ENCODE data around the gene STK33.

STK33 gene

DNA sequence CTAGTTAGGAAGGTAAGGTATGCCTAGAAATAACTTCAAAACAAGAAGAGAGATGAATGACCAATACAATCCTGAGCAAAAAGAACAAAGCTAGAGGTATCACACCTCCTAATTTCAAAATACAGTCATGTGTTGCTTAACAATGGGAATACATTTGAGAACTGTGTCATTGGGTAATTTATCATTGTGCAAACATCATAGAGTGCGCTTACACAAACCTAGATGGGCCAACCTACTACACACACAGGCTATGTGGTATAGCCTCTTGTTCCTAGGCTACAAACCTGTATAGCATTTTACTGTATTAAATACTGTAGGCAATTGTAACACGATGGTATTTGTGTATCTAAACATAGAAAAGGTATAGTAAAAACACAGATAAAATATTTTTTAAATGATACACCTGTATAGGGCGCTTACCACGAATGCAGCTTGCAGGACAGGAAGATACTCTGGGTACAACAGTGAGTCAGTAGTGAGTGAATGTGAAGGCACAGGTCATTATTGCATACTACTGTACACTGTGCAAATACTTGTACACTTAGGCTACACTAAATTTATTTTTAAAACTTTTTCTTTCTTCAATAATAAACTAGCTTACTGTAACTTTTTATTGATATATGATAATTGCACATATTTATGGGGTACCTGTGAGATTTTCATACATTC is 48.2 kb downstream of the STK33 start:
- TF ChIP-seq, protein P1, sequence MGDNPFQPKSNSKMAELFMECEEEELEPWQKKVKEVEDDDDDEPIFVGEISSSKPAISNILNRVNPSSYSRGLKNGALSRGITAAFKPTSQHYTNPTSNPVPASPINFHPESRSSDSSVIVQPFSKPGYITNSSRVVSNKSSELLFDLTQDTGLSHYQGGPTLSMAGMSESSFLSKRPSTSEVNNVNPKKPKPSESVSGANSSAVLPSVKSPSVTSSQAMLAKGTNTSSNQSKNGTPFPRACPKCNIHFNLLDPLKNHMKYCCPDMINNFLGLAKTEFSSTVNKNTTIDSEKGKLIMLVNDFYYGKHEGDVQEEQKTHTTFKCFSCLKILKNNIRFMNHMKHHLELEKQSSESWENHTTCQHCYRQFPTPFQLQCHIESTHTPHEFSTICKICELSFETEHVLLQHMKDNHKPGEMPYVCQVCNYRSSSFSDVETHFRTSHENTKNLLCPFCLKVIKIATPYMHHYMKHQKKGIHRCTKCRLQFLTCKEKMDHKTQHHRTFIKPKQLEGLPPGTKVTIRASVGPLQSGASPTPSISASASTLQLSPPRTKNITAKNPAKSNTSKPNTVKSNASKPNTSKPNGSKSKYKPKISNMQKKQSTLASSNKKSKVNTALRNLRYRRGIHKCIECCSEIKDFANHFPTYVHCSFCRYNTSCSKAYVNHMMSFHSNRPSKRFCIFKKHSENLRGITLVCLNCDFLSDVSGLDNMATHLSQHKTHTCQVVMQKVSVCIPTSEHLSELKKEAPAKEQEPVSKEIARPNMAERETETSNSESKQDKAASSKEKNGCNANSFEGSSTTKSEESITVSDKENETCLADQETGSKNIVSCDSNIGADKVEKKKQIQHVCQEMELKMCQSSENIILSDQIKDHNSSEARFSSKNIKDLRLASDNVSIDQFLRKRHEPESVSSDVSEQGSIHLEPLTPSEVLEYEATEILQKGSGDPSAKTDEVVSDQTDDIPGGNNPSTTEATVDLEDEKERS (tag by site-specific recombination; IDR thresholded peaks at IDR 0.05), result no peak
- TF ChIP-seq, protein P2, sequence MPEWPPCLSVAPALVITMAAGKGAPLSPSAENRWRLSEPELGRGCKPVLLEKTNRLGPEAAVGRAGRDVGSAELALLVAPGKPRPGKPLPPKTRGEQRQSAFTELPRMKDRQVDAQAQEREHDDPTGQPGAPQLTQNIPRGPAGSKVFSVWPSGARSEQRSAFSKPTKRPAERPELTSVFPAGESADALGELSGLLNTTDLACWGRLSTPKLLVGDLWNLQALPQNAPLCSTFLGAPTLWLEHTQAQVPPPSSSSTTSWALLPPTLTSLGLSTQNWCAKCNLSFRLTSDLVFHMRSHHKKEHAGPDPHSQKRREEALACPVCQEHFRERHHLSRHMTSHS (tag by site-specific recombination; IDR thresholded peaks at IDR 0.05), result no peak
- TF ChIP-seq, protein P3, sequence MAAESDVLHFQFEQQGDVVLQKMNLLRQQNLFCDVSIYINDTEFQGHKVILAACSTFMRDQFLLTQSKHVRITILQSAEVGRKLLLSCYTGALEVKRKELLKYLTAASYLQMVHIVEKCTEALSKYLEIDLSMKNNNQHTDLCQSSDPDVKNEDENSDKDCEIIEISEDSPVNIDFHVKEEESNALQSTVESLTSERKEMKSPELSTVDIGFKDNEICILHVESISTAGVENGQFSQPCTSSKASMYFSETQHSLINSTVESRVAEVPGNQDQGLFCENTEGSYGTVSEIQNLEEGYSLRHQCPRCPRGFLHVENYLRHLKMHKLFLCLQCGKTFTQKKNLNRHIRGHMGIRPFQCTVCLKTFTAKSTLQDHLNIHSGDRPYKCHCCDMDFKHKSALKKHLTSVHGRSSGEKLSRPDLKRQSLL (tag by site-specific recombination; IDR thresholded peaks at IDR 0.05), result no peak
- no peak for TF ChIP-seq ZNF341 (tag by site-specific recombination; IDR thresholded peaks at IDR 0.05; ENCODE audit: low read depth)
- no peak for TF ChIP-seq ZNF549 (tag by site-specific recombination; IDR thresholded peaks at IDR 0.05)
- no peak for TF ChIP-seq ZNF19 (tag by site-specific recombination; IDR thresholded peaks at IDR 0.05; ENCODE audit: low read depth)
- no peak for TF ChIP-seq ZNF302 (tag by site-specific recombination; IDR thresholded peaks at IDR 0.05; ENCODE audit: low read depth)
- no peak for TF ChIP-seq ZNF335 (tag by site-specific recombination; conservative IDR thresholded peaks at IDR 0.05)
- TF ChIP-seq ZNF776 (tag by site-specific recombination; IDR thresholded peaks at IDR 0.05; ENCODE audit: borderline replicate concordance), result no peak
- TF ChIP-seq, protein P4, sequence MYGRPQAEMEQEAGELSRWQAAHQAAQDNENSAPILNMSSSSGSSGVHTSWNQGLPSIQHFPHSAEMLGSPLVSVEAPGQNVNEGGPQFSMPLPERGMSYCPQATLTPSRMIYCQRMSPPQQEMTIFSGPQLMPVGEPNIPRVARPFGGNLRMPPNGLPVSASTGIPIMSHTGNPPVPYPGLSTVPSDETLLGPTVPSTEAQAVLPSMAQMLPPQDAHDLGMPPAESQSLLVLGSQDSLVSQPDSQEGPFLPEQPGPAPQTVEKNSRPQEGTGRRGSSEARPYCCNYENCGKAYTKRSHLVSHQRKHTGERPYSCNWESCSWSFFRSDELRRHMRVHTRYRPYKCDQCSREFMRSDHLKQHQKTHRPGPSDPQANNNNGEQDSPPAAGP (tag by site-specific recombination; IDR thresholded peaks at IDR 0.05), result no peak
- TF ChIP-seq ZBTB1 (tag by site-specific recombination; IDR thresholded peaks at IDR 0.05), result no peak
- TF ChIP-seq, protein P5, sequence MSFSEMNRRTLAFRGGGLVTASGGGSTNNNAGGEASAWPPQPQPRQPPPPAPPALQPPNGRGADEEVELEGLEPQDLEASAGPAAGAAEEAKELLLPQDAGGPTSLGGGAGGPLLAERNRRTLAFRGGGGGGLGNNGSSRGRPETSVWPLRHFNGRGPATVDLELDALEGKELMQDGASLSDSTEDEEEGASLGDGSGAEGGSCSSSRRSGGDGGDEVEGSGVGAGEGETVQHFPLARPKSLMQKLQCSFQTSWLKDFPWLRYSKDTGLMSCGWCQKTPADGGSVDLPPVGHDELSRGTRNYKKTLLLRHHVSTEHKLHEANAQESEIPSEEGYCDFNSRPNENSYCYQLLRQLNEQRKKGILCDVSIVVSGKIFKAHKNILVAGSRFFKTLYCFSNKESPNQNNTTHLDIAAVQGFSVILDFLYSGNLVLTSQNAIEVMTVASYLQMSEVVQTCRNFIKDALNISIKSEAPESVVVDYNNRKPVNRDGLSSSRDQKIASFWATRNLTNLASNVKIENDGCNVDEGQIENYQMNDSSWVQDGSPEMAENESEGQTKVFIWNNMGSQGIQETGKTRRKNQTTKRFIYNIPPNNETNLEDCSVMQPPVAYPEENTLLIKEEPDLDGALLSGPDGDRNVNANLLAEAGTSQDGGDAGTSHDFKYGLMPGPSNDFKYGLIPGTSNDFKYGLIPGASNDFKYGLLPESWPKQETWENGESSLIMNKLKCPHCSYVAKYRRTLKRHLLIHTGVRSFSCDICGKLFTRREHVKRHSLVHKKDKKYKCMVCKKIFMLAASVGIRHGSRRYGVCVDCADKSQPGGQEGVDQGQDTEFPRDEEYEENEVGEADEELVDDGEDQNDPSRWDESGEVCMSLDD (tag by site-specific recombination; IDR thresholded peaks at IDR 0.05), result no peak
- TF ChIP-seq ZSCAN30 (tag by site-specific recombination; IDR thresholded peaks at IDR 0.05), result no peak
- TF ChIP-seq ZNF23 (tag by site-specific recombination; IDR thresholded peaks at IDR 0.05; ENCODE audit: borderline replicate concordance), result no peak
- no peak for TF ChIP-seq ZNF248 (tag by site-specific recombination; IDR thresholded peaks at IDR 0.05)
- TF ChIP-seq, protein P6, sequence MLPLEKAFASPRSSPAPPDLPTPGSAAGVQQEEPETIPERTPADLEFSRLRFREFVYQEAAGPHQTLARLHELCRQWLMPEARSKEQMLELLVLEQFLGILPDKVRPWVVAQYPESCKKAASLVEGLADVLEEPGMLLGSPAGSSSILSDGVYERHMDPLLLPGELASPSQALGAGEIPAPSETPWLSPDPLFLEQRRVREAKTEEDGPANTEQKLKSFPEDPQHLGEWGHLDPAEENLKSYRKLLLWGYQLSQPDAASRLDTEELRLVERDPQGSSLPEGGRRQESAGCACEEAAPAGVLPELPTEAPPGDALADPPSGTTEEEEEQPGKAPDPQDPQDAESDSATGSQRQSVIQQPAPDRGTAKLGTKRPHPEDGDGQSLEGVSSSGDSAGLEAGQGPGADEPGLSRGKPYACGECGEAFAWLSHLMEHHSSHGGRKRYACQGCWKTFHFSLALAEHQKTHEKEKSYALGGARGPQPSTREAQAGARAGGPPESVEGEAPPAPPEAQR (tag by site-specific recombination; IDR thresholded peaks at IDR 0.05), result no peak
- no peak for TF ChIP-seq ZNF366 (tag by site-specific recombination; conservative IDR thresholded peaks at IDR 0.05)
- no peak for TF ChIP-seq ZFP41 (tag by site-specific recombination; IDR thresholded peaks at IDR 0.05; ENCODE audit: borderline replicate concordance)
- no peak for TF ChIP-seq ZFP69B (tag by site-specific recombination; IDR thresholded peaks at IDR 0.05)
- TF ChIP-seq ZNF670 (tag by site-specific recombination; IDR thresholded peaks at IDR 0.05; ENCODE audit: low read depth), result no peak
- Histone ChIP-seq H3K9me3 (ENCODE audit: control insufficient read depth, insufficient read depth, low read depth, low read length) (no peaks in the 10 kb centered on the region), H3K4me1 (ENCODE audit: control insufficient read depth, insufficient read depth, low read length) (no peaks in the 10 kb centered on the region), H3K36me3 (ENCODE audit: control insufficient read depth in 2 of 2, insufficient read depth in 1 of 2, low read length in 2 of 2) (no peaks in the 10 kb centered on the region), H3K27ac (ENCODE audit: extremely low read depth, low read depth, low read length) (no peak overlapping the region), H3K4me3 (ENCODE audit: low read depth, low read length) (no peak overlapping the region)
- ChIA-PET CTCF (interaction anchor here (0.6 to 0.7 kb wide), 2 partner anchors 162 to 640 kb away, joined by 3 read pairs; no protein-coding TSS in a partner anchor), POLR2A (no interaction called here)

Data from HEK293 (cell line).